ENCODE results near the gene UXT.

UXT gene

DNA sequence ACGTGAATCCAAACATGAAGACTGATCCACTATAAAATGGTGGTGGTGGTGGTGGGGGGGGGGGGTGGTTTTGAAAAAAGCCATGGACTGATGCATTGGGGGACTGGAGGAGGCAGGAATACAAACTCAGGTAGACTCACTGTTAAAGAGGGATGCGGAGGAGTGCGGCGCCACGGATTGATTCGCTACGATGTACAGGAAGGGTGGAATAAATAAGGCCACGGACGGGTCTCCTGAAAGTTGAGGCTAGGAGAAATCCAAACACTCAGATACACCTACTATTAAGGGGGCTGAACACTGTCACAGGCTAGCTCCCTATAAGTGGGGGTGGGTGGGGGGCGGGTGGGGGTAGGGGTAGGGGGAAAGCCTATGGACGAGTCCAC is 9.2 kb downstream of the UXT start:
- Histone ChIP-seq H3K36me3 (ENCODE audit: insufficient read depth, low read length) (peaks cover 37% of the 10 kb centered on the region), H3K4me2 (ENCODE audit: insufficient read depth, low read length) (peak overlapping the region; percentile 86), H3K27ac (ENCODE audit: low read length) (peak overlapping the region; percentile 81), H3K9me3 (ENCODE audit: insufficient read depth, low read length, severe bottlenecking) (no peaks in the 10 kb centered on the region), H2AFZ (ENCODE audit: low read depth, low read length) (peak overlapping the region; percentile 84; the same call in 1 of the 2 replicates), H3K4me3 (ENCODE audit: low read depth in 1 of 2, low read length in 2 of 2) (peak overlapping the region; percentile 28 to 76; a peak in 3 of 4 replicates), H3K9ac (ENCODE audit: low read depth, low read length) (peak overlapping the region; percentile 72), H3K4me1 (ENCODE audit: insufficient read depth, low read length) (peaks cover 39% of the 10 kb centered on the region), H4K20me1 (ENCODE audit: insufficient read depth, low read length) (no peaks in the 10 kb centered on the region), H3K27me3 (ENCODE audit: insufficient read depth, low read length, poor library complexity) (no peaks in the 10 kb centered on the region), H3K79me2 (ENCODE audit: insufficient read depth, low read length) (peaks cover 44% of the 10 kb centered on the region)
- TF ChIP-seq CTCF (IDR thresholded peaks at IDR 0.05; ENCODE audit: borderline replicate concordance, extremely low read depth, low read length, poor library complexity, severe bottlenecking) (no peak), EZH2 (IDR thresholded peaks at IDR 0.05; ENCODE audit: borderline replicate concordance, low read depth, low read length, severe bottlenecking) (no peak)
- no peak for DNase-seq
- ATAC-seq (ENCODE audit: insufficient read depth, low read depth) = no peak

DNA sequence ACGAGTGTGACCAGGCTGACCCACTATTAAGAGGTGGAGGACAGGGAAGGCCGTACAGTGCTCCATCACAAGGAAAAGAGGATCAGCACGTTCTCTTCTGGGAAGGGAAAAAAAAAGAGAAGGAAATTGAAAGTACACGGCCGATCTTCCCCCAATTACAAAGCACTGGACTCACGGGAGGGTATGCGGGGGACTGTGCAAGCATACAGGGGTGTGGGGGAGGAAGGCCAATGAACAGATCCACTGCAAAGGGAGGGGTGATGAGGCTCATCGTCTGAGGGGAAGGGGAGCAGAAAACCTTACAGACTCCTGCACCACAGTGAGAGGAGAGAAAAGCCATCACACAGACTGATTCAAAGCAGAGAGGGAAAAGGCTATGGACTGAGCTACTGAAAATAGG is 9.7 kb downstream of the UXT start:
- no peak for TF ChIP-seq CTCF (IDR thresholded peaks at IDR 0.05; ENCODE audit: borderline replicate concordance, extremely low read depth, low read length, poor library complexity, severe bottlenecking)
- TF ChIP-seq EZH2 (IDR thresholded peaks at IDR 0.05; ENCODE audit: borderline replicate concordance, low read depth, low read length, severe bottlenecking) = no peak
- H2AFZ ChIP-seq (ENCODE audit: low read depth, low read length) = no peak overlapping the region
- peaks cover 48% of the 10 kb centered on the region for H3K79me2 ChIP-seq (ENCODE audit: insufficient read depth, low read length)
- H3K4me2 ChIP-seq (ENCODE audit: insufficient read depth, low read length) = peak overlapping the region; percentile 86
- H3K9ac ChIP-seq (ENCODE audit: low read depth, low read length) = peak overlapping the region; percentile 72
- H3K4me3 ChIP-seq (ENCODE audit: low read depth in 1 of 2, low read length in 2 of 2) = peak overlapping the region; percentile 28 to 76; a peak in 3 of 4 replicates
- H3K9me3 ChIP-seq (ENCODE audit: insufficient read depth, low read length, severe bottlenecking) = no peaks in the 10 kb centered on the region
- peaks cover 42% of the 10 kb centered on the region for H3K36me3 ChIP-seq (ENCODE audit: insufficient read depth, low read length)
- H3K4me1 ChIP-seq (ENCODE audit: insufficient read depth, low read length) = peaks cover 39% of the 10 kb centered on the region
- ATAC-seq (ENCODE audit: insufficient read depth, low read depth) = no peak
- H4K20me1 ChIP-seq (ENCODE audit: insufficient read depth, low read length) = no peaks in the 10 kb centered on the region
- H3K27me3 ChIP-seq (ENCODE audit: insufficient read depth, low read length, poor library complexity) = no peaks in the 10 kb centered on the region
- DNase-seq = no peak
- peak overlapping the region; percentile 67 for H3K27ac ChIP-seq (ENCODE audit: low read length)

- Histone ChIP-seq H3K9ac (ENCODE audit: low read depth, low read length) (peak overlapping the region; percentile 72; the same call in 1 of the 2 replicates), H2AFZ (ENCODE audit: low read depth, low read length) (no peak overlapping the region), H3K27ac (ENCODE audit: low read length) (peak overlapping the region; percentile 8), H3K27me3 (ENCODE audit: insufficient read depth, low read length, poor library complexity) (no peaks in the 10 kb centered on the region), H3K4me3 (ENCODE audit: low read depth in 1 of 2, low read length in 2 of 2) (peak overlapping the region in 1 of 2 experiments; percentile 76; a peak in 2 of 4 replicates), H4K20me1 (ENCODE audit: insufficient read depth, low read length) (no peaks in the 10 kb centered on the region), H3K9me3 (ENCODE audit: insufficient read depth, low read length, severe bottlenecking) (no peaks in the 10 kb centered on the region), H3K79me2 (ENCODE audit: insufficient read depth, low read length) (peaks cover 48% of the 10 kb centered on the region), H3K36me3 (ENCODE audit: insufficient read depth, low read length) (peaks cover 44% of the 10 kb centered on the region), H3K4me1 (ENCODE audit: insufficient read depth, low read length) (peaks cover 39% of the 10 kb centered on the region), H3K4me2 (ENCODE audit: insufficient read depth, low read length) (peak overlapping the region; percentile 86)
- ATAC-seq (ENCODE audit: insufficient read depth, low read depth) = no peak
- peak; percentile 25 for DNase-seq
- TF ChIP-seq EZH2 (IDR thresholded peaks at IDR 0.05; ENCODE audit: borderline replicate concordance, low read depth, low read length, severe bottlenecking) (no peak), CTCF (IDR thresholded peaks at IDR 0.05; ENCODE audit: borderline replicate concordance, extremely low read depth, low read length, poor library complexity, severe bottlenecking) (no peak)
These were observed 10.6 kb downstream of the UXT start for GRCh38 chrX:47648376-47648775.
